ENCODE results near the gene EXD2. TPM values are rescaled to one million over a fixed set of nuclear protein-coding genes. Genes with fewer than 3 reads are reported as not detected.

EXD2 gene
- total and polyA plus RNA-seq, 10 of the 15 experiments (the other 5 are each of a cell fraction or from before 2014, with no cell fraction given) = 1.0 to 12.4 (median 4.6) TPM

DNA sequence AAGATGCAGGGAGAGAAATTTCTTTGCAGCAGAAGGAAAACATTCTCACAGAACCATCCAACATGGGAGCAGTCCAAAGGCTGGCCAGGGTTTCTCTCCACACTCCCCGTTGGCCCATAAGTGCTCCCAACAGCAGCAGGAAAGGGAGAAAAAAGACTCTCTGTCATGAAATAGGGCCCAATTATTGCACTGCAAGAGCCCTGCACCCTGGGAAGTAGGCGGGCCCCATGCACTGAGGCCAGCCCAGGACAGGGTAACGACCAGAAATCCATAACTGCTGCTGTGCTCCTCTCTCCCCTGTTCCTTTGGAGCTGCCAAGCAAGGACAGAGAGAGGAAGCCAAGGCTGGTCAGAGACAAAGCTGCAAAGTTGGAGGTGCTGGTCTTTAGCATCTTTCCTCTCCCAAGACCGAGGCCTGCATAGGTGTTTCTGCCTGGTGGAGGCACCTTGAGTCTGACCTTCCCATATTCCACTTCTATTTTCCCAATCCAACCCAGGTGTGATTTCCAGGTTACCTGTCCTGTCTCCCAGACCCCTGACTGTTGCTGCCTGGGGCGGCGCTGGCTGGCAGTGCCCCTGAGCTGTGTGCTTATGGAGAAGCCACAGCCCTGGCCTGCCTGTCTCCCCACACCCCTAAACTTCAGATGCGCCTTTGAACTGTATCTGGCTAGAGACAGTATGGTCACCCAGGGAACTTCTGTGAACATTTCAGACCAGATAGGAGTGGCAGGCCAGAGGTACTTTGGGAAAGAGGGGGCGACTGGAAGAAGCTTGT lies 75.5 kb downstream of the EXD2 start:
- H3K27me3 ChIP-seq (replicated peaks in 1 of 2; ENCODE audit: control insufficient read depth in 2 of 2, insufficient read depth in 2 of 2, low read length in 1 of 2) = peaks cover 11 to 12% of the 10 kb centered on the region in 2 experiments
- H3K4me1 ChIP-seq (ENCODE audit: control insufficient read depth, insufficient read depth, low read length) = no peaks in the 10 kb centered on the region
- H3K4me3 ChIP-seq = no peak overlapping the region
- no peak overlapping the region for H2AFZ ChIP-seq (ENCODE audit: control insufficient read depth, low read depth, low read length)
- SMC1A ChIA-PET (ENCODE audit: uncharacterized antibody, unreplicated experiment) = no interaction called here
- 49% methylated on average over 8 of the region's 8 CpGs for WGBS (ENCODE audit: insufficient coverage, insufficient replicate concordance, low lambda C conversion rate, missing lambda C conversion rate)
- no peaks in the 10 kb centered on the region for H3K79me2 ChIP-seq (ENCODE audit: control insufficient read depth, insufficient read depth, low read length)
- RAD21 ChIA-PET (ENCODE audit: unreplicated experiment) = interaction anchor here (1.7 kb wide), 1 partner anchor 193 kb away, joined by 3 read pairs; no protein-coding TSS in a partner anchor
- intact Hi-C loops (cut with micrococcal nuclease; ENCODE audit: unreplicated experiment) (no loop called here), in situ Hi-C loops (cut with MboI) (no loop called here)
- H3K27ac ChIP-seq (ENCODE audit: control insufficient read depth, insufficient read depth) = no peak overlapping the region
- no peak for DNase-seq (ENCODE audit: low read depth, low spot score)
- H3K9ac ChIP-seq (ENCODE audit: control insufficient read depth, insufficient read depth, low read length) = no peak overlapping the region
- no peaks in the 10 kb centered on the region for H3K9me3 ChIP-seq (replicated peaks; ENCODE audit: control insufficient read depth, insufficient read depth, low read length)
- no peak for FAIRE-seq
- ATAC-seq = no peak
- POLR2A ChIA-PET = no interaction called here
- CTCF ChIA-PET = interaction anchor here (1.0 to 1.1 kb wide), 2 partner anchors 193 to 251 kb away, joined by 3 read pairs; no protein-coding TSS in a partner anchor
- H3K36me3 ChIP-seq (ENCODE audit: control insufficient read depth in 2 of 2, insufficient read depth in 2 of 2, low read length in 1 of 2) = no peaks in the 10 kb centered on the region
- no peak overlapping the region for H3K4me2 ChIP-seq (ENCODE audit: control insufficient read depth, insufficient read depth)
- no peaks in the 10 kb centered on the region for H4K20me1 ChIP-seq (ENCODE audit: control insufficient read depth, insufficient read depth)
- BruUV-seq (replicated peaks) = no TSS peak
- TF ChIP-seq, protein P1, sequence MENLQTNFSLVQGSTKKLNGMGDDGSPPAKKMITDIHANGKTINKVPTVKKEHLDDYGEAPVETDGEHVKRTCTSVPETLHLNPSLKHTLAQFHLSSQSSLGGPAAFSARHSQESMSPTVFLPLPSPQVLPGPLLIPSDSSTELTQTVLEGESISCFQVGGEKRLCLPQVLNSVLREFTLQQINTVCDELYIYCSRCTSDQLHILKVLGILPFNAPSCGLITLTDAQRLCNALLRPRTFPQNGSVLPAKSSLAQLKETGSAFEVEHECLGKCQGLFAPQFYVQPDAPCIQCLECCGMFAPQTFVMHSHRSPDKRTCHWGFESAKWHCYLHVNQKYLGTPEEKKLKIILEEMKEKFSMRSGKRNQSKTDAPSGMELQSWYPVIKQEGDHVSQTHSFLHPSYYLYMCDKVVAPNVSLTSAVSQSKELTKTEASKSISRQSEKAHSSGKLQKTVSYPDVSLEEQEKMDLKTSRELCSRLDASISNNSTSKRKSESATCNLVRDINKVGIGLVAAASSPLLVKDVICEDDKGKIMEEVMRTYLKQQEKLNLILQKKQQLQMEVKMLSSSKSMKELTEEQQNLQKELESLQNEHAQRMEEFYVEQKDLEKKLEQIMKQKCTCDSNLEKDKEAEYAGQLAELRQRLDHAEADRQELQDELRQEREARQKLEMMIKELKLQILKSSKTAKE (IDR thresholded peaks at IDR 0.05; ENCODE audit: low read depth, poor library complexity, severe bottlenecking) = no peak
- TF ChIP-seq SMAD5 (IDR thresholded peaks at IDR 0.05; ENCODE audit: low read depth) (no peak), EED (IDR thresholded peaks at IDR 0.05; ENCODE audit: low read depth) (no peak), RB1 (IDR thresholded peaks at IDR 0.05; ENCODE audit: borderline replicate concordance) (no peak), EGR1 (IDR thresholded peaks at IDR 0.05; ENCODE audit: borderline replicate concordance in 1 of 2, low read depth in 2 of 2, low read length in 2 of 2) (no peak), DPF2 (IDR thresholded peaks at IDR 0.05) (no peak), MEF2A (IDR thresholded peaks at IDR 0.05; ENCODE audit: insufficient read depth, low read depth, low read length) (no peak), SRF (IDR thresholded peaks at IDR 0.05; ENCODE audit: low read depth in 2 of 2, low read length in 2 of 2) (no peak), ZBED1 (IDR thresholded peaks at IDR 0.05; ENCODE audit: borderline replicate concordance) (no peak), PAX8 (IDR thresholded peaks at IDR 0.05) (no peak), GABPA (IDR thresholded peaks at IDR 0.05; ENCODE audit: low read depth) (no peak), NFYB (IDR thresholded peaks at IDR 0.05; ENCODE audit: insufficient read depth, low read depth, low read length) (no peak), CEBPB (IDR thresholded peaks at IDR 0.05; ENCODE audit: borderline replicate concordance in 1 of 2, low read depth in 2 of 2, low read length in 2 of 2) (no peak)
- TF ChIP-seq, protein P2, sequence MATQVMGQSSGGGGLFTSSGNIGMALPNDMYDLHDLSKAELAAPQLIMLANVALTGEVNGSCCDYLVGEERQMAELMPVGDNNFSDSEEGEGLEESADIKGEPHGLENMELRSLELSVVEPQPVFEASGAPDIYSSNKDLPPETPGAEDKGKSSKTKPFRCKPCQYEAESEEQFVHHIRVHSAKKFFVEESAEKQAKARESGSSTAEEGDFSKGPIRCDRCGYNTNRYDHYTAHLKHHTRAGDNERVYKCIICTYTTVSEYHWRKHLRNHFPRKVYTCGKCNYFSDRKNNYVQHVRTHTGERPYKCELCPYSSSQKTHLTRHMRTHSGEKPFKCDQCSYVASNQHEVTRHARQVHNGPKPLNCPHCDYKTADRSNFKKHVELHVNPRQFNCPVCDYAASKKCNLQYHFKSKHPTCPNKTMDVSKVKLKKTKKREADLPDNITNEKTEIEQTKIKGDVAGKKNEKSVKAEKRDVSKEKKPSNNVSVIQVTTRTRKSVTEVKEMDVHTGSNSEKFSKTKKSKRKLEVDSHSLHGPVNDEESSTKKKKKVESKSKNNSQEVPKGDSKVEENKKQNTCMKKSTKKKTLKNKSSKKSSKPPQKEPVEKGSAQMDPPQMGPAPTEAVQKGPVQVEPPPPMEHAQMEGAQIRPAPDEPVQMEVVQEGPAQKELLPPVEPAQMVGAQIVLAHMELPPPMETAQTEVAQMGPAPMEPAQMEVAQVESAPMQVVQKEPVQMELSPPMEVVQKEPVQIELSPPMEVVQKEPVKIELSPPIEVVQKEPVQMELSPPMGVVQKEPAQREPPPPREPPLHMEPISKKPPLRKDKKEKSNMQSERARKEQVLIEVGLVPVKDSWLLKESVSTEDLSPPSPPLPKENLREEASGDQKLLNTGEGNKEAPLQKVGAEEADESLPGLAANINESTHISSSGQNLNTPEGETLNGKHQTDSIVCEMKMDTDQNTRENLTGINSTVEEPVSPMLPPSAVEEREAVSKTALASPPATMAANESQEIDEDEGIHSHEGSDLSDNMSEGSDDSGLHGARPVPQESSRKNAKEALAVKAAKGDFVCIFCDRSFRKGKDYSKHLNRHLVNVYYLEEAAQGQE (IDR thresholded peaks at IDR 0.05; ENCODE audit: low read depth, low read length) = no peak
- TF ChIP-seq, protein P3, sequence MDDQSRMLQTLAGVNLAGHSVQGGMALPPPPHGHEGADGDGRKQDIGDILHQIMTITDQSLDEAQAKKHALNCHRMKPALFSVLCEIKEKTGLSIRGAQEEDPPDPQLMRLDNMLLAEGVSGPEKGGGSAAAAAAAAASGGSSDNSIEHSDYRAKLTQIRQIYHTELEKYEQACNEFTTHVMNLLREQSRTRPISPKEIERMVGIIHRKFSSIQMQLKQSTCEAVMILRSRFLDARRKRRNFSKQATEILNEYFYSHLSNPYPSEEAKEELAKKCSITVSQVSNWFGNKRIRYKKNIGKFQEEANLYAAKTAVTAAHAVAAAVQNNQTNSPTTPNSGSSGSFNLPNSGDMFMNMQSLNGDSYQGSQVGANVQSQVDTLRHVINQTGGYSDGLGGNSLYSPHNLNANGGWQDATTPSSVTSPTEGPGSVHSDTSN (IDR thresholded peaks at IDR 0.05; ENCODE audit: insufficient replicate concordance, low read depth, low read length) = no peak
